Measurements from ENCODE around the gene TDRD3.
"Not testable (repeated sequence)": the region's sequence is repeated elsewhere in the genome, so short reads cannot be mapped to it uniquely, and the experiment has no call there.

The TDRD3 gene

GRCh38 chr13:60398379-60398891 is 1.4 kb downstream of the TDRD3 start:
- no peak for DNase-seq (ENCODE audit: low spot score)
- no peak for TF ChIP-seq CTCF (IDR thresholded peaks at IDR 0.05; ENCODE audit: borderline replicate concordance, control extremely low read depth, extremely low read depth, insufficient read depth, missing control alignments)
- in situ Hi-C loops (cut with MboI; ENCODE audit: low sequenced_read_pairs, unreplicated experiment): no loop called here

GRCh38 chr13:60398907-60399589 is 2.0 kb downstream of the TDRD3 start:
- in situ Hi-C loops (cut with MboI; ENCODE audit: low sequenced_read_pairs, unreplicated experiment): no loop called here
- no peak for DNase-seq (ENCODE audit: low spot score)
- TF ChIP-seq CTCF (IDR thresholded peaks at IDR 0.05; ENCODE audit: borderline replicate concordance, control extremely low read depth, extremely low read depth, insufficient read depth, missing control alignments): no peak

- in situ Hi-C loops (cut with MboI; ENCODE audit: low sequenced_read_pairs, unreplicated experiment): no loop called here
- TF ChIP-seq CTCF (IDR thresholded peaks at IDR 0.05; ENCODE audit: borderline replicate concordance, control extremely low read depth, extremely low read depth, insufficient read depth, missing control alignments): no peak
- DNase-seq (ENCODE audit: low spot score): no peak
These were observed 5.0 kb downstream of the TDRD3 start for GRCh38 chr13:60402022-60402421.

- no peak for TF ChIP-seq CTCF (IDR thresholded peaks at IDR 0.05; ENCODE audit: borderline replicate concordance, control extremely low read depth, extremely low read depth, insufficient read depth, missing control alignments)
- in situ Hi-C loops (cut with MboI; ENCODE audit: low sequenced_read_pairs, unreplicated experiment): no loop called here
- no peak for DNase-seq (ENCODE audit: low spot score)
These were observed 10.1 kb downstream of the TDRD3 start for GRCh38 chr13:60407095-60407494.

GRCh38 chr13:60407852-60408251 is 10.8 kb downstream of the TDRD3 start:
- in situ Hi-C loops (cut with MboI; ENCODE audit: low sequenced_read_pairs, unreplicated experiment); DNase-seq (ENCODE audit: low spot score): not testable (repeated sequence)

- in situ Hi-C loops (cut with MboI; ENCODE audit: low sequenced_read_pairs, unreplicated experiment); DNase-seq (ENCODE audit: low spot score): not testable (repeated sequence)
These were observed 12.7 kb downstream of the TDRD3 start for GRCh38 chr13:60409574-60410292.

GRCh38 chr13:60410299-60410698 is 13.3 kb downstream of the TDRD3 start:
- TF ChIP-seq CTCF (IDR thresholded peaks at IDR 0.05; ENCODE audit: borderline replicate concordance, control extremely low read depth, extremely low read depth, insufficient read depth, missing control alignments): no peak
- no peak for DNase-seq (ENCODE audit: low spot score)
- in situ Hi-C loops (cut with MboI; ENCODE audit: low sequenced_read_pairs, unreplicated experiment): no loop called here
